Ecto neural progenitor cell (in vitro differentiated cells): Measurements from ENCODE around the gene NIFK.
"Not testable (repeated sequence)": the region's sequence is repeated elsewhere in the genome, so short reads cannot be mapped to it uniquely, and the experiment has no call there.

Experiments used
- DNase-seq: peaks from one replicate; pipeline ENCODE4 v3.0.0-alpha.2; 2018; ENCODE audit warnings: low spot score

The NIFK gene

GRCh38 chr2:121694398-121695170 lies 42.1 kb downstream of the NIFK start:
- no peak for DNase-seq

- not testable (repeated sequence) for DNase-seq
Measured at GRCh38 chr2:121690572-121690971, 46.1 kb downstream of the NIFK start.

- DNase-seq: no peak
Measured at GRCh38 chr2:121690095-121690494, 46.6 kb downstream of the NIFK start.

- DNase-seq: no peak
Measured at GRCh38 chr2:121689356-121689755, 47.3 kb downstream of the NIFK start.

- no peak for DNase-seq
Measured at GRCh38 chr2:121688820-121689219, 47.9 kb downstream of the NIFK start.

- DNase-seq: no peak
Measured at GRCh38 chr2:121686902-121687301, 49.8 kb downstream of the NIFK start.

GRCh38 chr2:121686218-121686617 lies 50.5 kb downstream of the NIFK start:
- peak; percentile 62 for DNase-seq

GRCh38 chr2:121682396-121683298 lies 54.0 kb downstream of the NIFK start:
- peak; percentile 59 for DNase-seq

- no peak for DNase-seq
Measured at GRCh38 chr2:121677855-121678254, 58.8 kb downstream of the NIFK start.
